ENCODE data around the gene CREB1.

Gene CREB1

DNA sequence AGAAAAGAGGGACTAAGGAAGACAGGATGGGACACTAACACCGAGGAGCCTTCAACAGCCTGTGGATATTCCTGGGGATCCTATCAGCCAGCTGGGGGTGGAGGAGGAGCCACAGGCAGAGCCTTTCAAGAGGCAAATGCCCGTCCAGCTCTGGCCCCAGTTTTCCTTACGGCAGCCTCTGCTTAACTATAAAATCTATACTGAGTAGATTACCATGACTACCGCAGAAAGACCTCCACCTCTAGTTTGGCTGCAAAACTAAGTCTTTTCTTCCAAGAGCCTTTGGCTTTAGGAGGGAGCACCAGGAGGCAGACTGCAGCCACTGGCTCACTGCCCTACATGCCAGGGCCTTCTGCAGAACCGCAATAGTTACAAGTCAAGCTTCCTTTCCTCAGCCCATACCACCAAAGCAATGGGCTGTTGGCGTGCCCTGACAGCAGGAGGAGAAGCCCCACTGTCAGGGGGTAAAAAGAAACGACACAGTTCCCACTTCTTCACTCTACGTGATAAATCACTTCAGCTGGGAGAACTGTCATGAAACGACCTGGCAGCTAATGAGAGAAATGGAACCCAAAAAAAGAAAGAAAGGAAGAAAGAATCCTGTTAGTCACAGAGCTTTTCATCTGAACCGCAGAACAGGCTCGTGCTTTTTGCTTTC lies 25.1 kb upstream of the CREB1 start:
- DNase-seq, result no peak

GRCh38 chr2:207505171-207505570 lies 24.6 kb upstream of the CREB1 start:
- DNase-seq, result no peak

DNA sequence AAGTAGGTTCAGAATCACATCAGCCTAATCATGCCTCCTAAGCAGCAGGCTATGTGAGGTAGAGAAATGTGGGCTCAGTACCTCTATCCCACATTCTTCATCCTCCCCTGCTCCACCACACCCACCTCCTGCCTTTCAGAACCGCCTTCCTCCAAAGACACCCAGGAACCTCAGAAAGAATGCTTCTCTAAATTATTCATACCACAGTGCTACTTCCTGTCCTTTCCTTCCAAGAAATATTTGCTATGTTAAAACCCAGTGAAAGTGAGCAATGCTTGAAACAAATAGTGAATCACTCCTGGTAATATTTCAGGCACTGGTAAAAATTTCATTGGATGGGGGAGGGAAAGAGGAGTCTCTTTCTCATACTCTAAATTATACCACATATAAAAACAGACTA lies 24.0 kb upstream of the CREB1 start:
- DNase-seq, result no peak

DNA sequence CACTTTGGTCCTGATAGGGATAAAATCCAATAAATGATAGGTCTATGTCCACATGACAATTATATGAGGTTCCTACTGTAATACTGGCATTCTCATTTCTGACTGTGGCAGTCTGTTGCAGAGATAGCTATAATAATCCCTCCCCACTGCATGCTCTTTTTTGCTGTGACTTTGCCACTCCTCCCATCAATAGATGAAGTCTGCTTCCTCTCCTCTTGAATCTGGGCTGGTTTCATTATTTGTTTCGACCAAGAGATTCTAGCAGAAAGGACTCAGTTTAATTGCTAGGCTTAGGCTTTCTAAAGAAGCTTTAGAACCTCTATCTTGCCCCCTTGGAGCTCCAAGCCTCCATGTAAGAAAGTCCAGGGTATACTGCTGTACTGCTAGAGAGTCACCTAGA lies 23.3 kb upstream of the CREB1 start:
- DNase-seq, result no peak

DNA sequence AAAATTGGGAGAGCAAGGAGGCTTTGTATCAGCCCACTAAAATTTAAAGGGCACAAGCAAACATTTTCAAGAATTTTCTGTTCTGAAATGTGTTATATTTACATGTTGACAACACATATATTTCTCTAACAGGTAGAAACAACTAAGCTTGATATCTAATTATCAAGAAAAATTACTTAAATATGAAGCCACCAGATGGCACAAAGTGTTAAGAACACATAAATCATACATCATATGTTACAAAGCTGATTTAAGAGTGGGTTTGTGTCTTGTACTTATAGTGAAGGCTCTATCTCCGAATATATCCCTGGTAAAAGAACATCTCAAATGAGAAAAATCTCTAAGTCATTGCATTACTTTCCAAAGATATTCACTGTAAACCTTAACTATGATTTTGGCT lies 19.6 kb upstream of the CREB1 start:
- DNase-seq, result no peak

DNA sequence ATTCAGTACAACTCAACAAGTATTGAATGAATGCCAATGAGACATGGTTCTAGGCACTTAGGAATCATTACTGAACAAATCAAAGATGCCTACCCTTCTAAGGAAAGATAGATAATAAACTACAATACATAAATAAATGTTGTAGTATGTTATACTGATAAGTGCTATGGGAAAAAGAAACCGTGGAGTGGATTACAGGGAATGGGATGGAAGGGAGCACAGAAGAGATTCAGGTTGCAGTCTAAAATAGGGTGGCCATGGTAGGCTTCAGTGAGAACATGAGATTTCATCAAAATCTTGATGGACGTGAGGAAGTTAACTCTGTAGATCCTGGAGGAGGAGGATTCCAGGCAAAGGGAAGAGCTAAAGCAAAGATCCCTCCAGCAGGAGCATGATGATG lies 17.9 kb upstream of the CREB1 start:
- DNase-seq, result no peak

DNA sequence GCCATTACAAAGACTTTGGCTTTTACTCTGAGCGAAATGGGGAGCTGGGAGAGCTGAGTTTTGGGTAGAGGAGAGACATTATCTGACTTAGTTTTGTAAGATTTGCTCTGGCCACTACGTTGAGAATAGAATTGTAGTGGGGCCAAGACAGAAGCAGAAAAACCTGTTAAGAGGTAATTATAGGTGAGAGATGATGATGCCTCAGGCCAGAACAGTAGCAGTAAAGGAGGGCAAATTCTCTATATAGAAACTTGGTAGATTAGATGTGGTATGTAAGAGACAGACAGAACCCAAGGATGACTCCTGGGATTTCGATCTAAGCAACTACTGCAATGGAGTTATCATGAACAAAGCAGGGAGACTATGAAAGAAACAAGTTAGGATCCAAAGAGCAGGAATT lies 17.4 kb upstream of the CREB1 start:
- DNase-seq, result no peak

DNA sequence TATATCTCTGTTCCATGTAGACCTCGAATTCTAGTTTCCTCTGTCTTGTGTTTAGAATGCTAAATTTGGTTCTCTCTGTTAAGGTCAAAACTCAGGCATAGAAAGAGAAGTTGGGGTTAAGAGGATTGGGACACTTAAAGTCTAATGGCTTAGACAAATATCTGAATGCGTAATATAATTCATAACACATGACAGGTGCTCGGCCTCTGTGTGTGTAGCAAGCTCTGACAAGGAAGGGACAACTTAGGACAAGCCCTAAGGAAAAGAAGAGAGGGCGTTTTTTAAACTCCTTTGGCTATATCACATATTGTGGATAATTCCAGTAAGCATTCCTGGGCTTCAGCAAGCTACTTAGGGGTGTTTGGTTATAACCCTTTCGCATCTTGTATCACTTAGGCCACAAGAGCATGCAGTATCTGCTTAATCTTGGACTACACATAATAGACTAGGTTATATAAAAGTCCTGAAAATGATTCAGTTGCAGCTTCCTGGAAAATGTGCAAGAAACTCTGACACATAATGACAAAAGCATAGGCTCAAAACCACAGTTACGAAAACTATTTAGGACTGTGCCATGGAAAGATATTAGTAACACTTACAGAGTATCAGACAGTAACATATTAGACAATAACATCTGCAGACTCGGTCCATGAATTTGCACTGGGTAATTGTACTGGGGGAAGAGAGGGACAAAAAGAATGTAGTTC lies 16.1 kb upstream of the CREB1 start:
- no peak for DNase-seq

- no peak for DNase-seq
These were observed 15.3 kb upstream of the CREB1 start for GRCh38 chr2:207514451-207514850.

GRCh38 chr2:207515671-207516070 lies 14.1 kb upstream of the CREB1 start:
- no peak for DNase-seq

- no peak for DNase-seq
These were observed 13.6 kb upstream of the CREB1 start for GRCh38 chr2:207516206-207516605.

DNA sequence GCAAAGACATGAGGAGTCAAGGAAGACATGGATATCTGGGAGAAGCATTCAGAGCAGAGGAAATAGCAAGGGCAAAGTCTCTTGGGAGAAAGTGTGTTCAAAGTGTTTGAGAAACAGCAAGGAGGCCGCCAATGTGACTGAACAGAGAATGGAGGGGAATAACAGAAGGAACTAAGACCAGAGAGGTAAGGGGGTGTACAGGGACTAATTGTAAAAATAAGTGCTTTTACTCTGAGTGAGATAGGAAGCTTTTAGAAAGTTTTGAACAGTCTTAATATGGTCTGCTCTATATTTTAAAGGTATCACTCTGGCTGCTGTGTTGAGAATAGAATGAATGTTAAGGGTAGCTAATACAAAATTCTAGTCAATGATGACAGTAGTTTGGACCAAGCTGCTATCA lies 6.8 kb upstream of the CREB1 start:
- DNase-seq, result no peak

DNA sequence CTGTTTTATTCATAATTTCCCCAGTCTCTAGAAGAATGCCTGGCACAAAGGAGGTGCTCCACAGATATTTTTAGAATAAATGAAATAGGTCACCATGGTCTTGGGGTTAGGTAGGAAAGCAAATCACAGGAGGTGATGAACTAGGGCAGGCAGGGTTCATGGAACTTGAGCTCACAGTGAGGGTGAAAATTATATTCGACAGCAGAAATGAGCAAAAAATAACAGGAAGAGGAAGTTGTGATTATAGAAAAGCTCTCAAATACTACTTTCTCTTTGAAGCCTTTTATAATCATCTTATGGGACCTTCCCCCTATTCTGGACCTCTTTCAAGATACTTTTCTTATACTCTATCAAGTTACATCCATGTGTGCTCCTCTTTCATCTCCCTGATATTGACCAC lies 4.5 kb upstream of the CREB1 start:
- DNase-seq, result no peak

GRCh38 chr2:207528980-207529329 lies 807 bp upstream of the CREB1 start:
- DNase-seq, result peak; percentile 46 to 61

GRCh38 chr2:207530160-207531031 lies 634 bp downstream of the CREB1 start:
- DNase-seq, result peak; percentile 33 to 39

DNA sequence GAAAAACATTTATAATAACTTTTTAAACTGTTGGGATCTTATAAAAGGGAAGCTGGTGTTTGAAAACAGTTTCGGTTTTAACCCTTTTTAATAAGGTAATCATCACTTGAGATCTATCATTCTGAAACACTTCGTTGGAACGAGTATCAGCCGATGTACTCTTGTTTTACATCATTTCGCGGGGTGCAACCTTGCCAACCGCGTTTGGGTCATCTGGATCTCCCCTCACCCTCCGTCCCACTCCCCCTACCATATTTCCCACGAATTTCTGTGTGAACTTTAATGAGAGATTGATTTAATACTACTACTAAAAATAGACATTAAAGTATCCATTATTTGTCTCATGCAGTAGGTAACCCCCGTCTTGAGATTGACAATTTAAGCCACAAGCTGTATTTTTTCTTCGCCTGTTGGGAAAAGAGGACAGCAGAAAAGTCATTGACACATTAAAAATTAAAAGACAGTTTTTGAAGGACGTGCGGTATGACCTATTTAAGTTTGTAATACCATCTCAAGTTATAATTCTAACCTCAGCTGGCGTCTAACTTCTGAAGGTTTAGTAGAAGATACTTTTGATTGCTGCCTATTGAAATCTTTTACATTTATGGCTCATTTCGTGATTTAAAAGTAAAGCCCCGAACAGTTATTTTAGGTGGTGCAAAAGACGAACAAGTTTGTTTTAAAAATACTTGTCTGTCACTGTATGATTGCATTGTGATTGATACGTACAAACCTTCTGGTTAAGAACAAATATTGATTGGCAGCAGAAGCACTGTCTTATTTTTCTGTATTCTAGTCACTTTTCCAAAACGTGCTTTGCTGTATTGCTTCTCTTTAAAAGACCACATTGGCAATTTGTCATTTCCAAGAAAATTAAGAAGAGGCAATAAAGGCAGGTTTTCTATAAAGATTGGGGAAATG lies 1.5 kb downstream of the CREB1 start:
- DNase-seq, result peak in 1 of 2 experiments; percentile 20

GRCh38 chr2:207532676-207533075 lies 2.9 kb downstream of the CREB1 start:
- no peak for DNase-seq

- DNase-seq, result no peak
These were observed 3.8 kb downstream of the CREB1 start for GRCh38 chr2:207533461-207534008.

DNA sequence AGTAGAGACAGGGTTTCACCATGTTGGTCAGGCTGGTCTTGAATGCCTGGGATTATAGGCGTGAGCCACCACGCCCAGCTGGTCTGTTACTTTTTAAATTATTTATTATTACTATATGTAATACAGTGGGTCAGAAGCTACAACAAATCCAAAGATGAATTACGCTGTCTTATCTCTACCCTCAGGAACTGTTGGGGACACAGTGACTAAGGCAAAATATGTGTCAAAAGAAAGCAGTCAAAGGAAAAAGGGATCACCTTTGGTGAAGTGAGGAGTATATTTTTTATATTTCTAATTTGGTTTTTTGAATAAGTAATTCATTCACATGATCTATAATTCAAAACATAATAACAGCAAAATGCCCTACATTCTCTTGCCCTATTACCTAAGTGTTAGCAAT lies 4.7 kb downstream of the CREB1 start:
- no peak for DNase-seq

- DNase-seq, result no peak
These were observed 9.7 kb downstream of the CREB1 start for GRCh38 chr2:207539470-207539869.

DNA sequence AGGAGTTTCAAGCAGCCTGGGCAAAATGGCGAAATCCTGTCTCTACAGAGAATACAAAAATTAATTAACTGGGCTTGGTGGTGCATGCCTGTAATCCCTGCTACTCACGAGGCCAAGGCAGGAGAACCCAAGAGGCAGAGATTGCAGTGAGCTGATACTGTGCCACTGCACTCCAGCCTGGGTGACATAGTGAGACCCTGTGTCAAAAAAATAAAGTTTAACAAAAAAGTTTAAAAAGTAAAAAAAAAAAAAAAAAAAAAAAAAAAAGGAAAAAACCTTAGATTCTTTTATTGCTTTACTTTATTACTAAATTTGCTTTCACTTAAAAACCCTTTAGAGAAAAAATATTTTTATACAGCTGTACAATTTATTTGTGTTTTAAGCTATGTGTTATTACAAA lies 10.7 kb downstream of the CREB1 start:
- DNase-seq, result no peak

- DNase-seq, result no peak
These were observed 12.2 kb downstream of the CREB1 start for GRCh38 chr2:207541933-207542332.

DNA sequence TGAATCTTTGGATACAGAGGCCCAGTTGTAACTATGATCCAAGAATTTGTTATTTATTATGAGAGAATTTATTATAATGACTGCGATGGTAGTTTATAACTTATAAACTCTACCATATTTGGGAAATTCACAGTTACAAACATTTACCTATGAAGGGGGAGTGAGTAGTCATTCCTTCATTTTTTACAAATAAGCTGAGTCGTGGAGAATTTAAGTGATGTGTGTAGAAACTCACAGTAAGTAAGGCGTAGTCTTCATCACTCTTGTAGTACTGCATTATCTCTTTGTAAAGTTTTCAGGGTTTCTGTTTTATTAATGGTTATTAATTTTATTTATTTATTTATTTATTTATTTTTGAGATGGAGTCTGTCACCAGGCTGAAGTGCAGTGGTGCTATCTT lies 13.5 kb downstream of the CREB1 start:
- DNase-seq, result no peak
